ENCODE results near the gene RBM48. TPM values are rescaled to one million over a fixed set of nuclear protein-coding genes. Genes with fewer than 3 reads are reported as not detected.
"Not testable (repeated sequence)": the region's sequence is repeated elsewhere in the genome, so short reads cannot be mapped to it uniquely, and the experiment has no call there.

Gene RBM48
- polyA plus RNA-seq, 3 donors = 5.2 to 8.5 (median 6.1) TPM

- H3K4me1 Mint-ChIP-seq; H3K9me3 ChIP-seq (replicated peaks in 1 of 2; ENCODE audit: control insufficient read depth in 1 of 2, insufficient read depth in 1 of 2, low read length in 2 of 2); H3K27ac Mint-ChIP-seq; intact Hi-C loops (cut with micrococcal nuclease); H3K4me3 ChIP-seq (replicated peaks in 1 of 3; ENCODE audit: low read depth in 2 of 3, low read length in 3 of 3); H3K27ac ChIP-seq (ENCODE audit: low read depth in 1 of 2, low read length in 2 of 2); H3K27me3 ChIP-seq (ENCODE audit: control insufficient read depth in 2 of 2, insufficient read depth in 2 of 2, low read length in 2 of 2); H4K20me1 ChIP-seq (ENCODE audit: insufficient read depth, low read length); H3K27me3 Mint-ChIP-seq (ENCODE audit: low read depth in 3 of 3); H3K79me2 ChIP-seq (ENCODE audit: insufficient read depth, low read length); H3K4me3 Mint-ChIP-seq; DNase-seq; H3K4me1 ChIP-seq (ENCODE audit: control insufficient read depth in 1 of 2, insufficient read depth in 2 of 2, low read length in 2 of 2); H2AFZ ChIP-seq (ENCODE audit: insufficient read depth, low read depth, low read length, poor library complexity, severe bottlenecking); H3K4me2 ChIP-seq (replicated peaks; ENCODE audit: extremely low read depth, low read length, poor library complexity, severe bottlenecking); H3K9me3 Mint-ChIP-seq; H3K9ac ChIP-seq (ENCODE audit: insufficient read depth, low read length, poor library complexity, severe bottlenecking): not testable (repeated sequence)
- WGBS (ENCODE audit: insufficient coverage) = 92% methylated on average over 6 of the region's 6 CpGs
- peaks cover 32 to 39% of the 10 kb centered on the region in 2 donors for H3K36me3 ChIP-seq (replicated peaks in 1 of 2; ENCODE audit: control insufficient read depth in 1 of 2, insufficient read depth in 2 of 2, low read length in 2 of 2)
- H3K36me3 Mint-ChIP-seq = peaks cover 22 to 25% of the 10 kb centered on the region in 2 donors
These were observed 44.4 kb upstream of the RBM48 start for GRCh38 chr7:92484226-92484625.

- Mint-ChIP-seq H3K36me3 (peaks cover 23 to 32% of the 10 kb centered on the region in 2 donors), H3K27ac (no peak overlapping the region), H3K4me1 (no peaks in the 10 kb centered on the region), H3K4me3 (no peak overlapping the region), H3K9me3 (no peaks in the 10 kb centered on the region), H3K27me3 (ENCODE audit: low read depth in 3 of 3) (no peaks in the 10 kb centered on the region)
- WGBS (ENCODE audit: insufficient coverage) = 100% methylated on average over 2 of the region's 2 CpGs
- no peak overlapping the region for H3K4me3 ChIP-seq (replicated peaks in 1 of 3; ENCODE audit: low read depth in 2 of 3, low read length in 3 of 3)
- H3K4me2 ChIP-seq (replicated peaks; ENCODE audit: extremely low read depth, low read length, poor library complexity, severe bottlenecking) = no peak overlapping the region
- H3K79me2 ChIP-seq (ENCODE audit: insufficient read depth, low read length) = no peaks in the 10 kb centered on the region
- no peak overlapping the region for H2AFZ ChIP-seq (ENCODE audit: insufficient read depth, low read depth, low read length, poor library complexity, severe bottlenecking)
- H3K9ac ChIP-seq (ENCODE audit: insufficient read depth, low read length, poor library complexity, severe bottlenecking) = no peak overlapping the region
- intact Hi-C loops (cut with micrococcal nuclease) = no loop called here
- H3K36me3 ChIP-seq (replicated peaks in 1 of 2; ENCODE audit: control insufficient read depth in 1 of 2, insufficient read depth in 2 of 2, low read length in 2 of 2) = peaks cover 39 to 49% of the 10 kb centered on the region in 2 donors
- no peaks in the 10 kb centered on the region for H4K20me1 ChIP-seq (ENCODE audit: insufficient read depth, low read length)
- TF ChIP-seq CTCF (IDR thresholded peaks at IDR 0.05) = no peak
- no peaks in the 10 kb centered on the region for H3K4me1 ChIP-seq (ENCODE audit: control insufficient read depth in 1 of 2, insufficient read depth in 2 of 2, low read length in 2 of 2)
- no peak for DNase-seq
- H3K27ac ChIP-seq (ENCODE audit: low read depth in 1 of 2, low read length in 2 of 2) = no peak overlapping the region
- H3K27me3 ChIP-seq (ENCODE audit: control insufficient read depth in 2 of 2, insufficient read depth in 2 of 2, low read length in 2 of 2) = no peaks in the 10 kb centered on the region
- no peaks in the 10 kb centered on the region for H3K9me3 ChIP-seq (replicated peaks in 1 of 2; ENCODE audit: control insufficient read depth in 1 of 2, insufficient read depth in 1 of 2, low read length in 2 of 2)
These were observed 43.2 kb upstream of the RBM48 start for GRCh38 chr7:92485267-92485892.
